Lower lobe of right lung (tissue), 2 donors: ENCODE data around the gene TENM3. TPM values are rescaled to one million over a fixed set of nuclear protein-coding genes. Genes with fewer than 3 reads are reported as not detected.

ENCODE experiments used
- ATAC-seq, 2 donors: fragments of 200-7000 bp; cut with Tn5 transposase; one replicate each; pipeline ENCODE4 v1.9.1; 2020 to 2022; ENCODE audit warnings: mild to moderate bottlenecking in 2 of 2, moderate library complexity in 2 of 2
- DNase-seq: peaks from one replicate; pipeline ENCODE4 v3.0.0-alpha.2; 2020
- H3K27ac ChIP-seq: fragments of 200-600 bp; one replicate; pipeline ENCODE4 v1.8.0; 2022
- H3K27me3 ChIP-seq: fragments of 200-600 bp; one replicate; pipeline ENCODE4 v1.8.0; 2022; ENCODE audit warnings: low read depth
- H3K36me3 ChIP-seq: fragments of 200-600 bp; one replicate; pipeline ENCODE4 v1.8.0; 2022; ENCODE audit warnings: mild to moderate bottlenecking
- H3K4me1 ChIP-seq: fragments of 200-600 bp; one replicate; pipeline ENCODE4 v1.8.0; 2022
- H3K4me3 ChIP-seq: fragments of 200-600 bp; one replicate; pipeline ENCODE4 v1.8.0; 2022; ENCODE audit warnings: mild to moderate bottlenecking
- H3K9me3 ChIP-seq: fragments of 200-600 bp; one replicate; pipeline ENCODE4 v1.8.0; 2022
- intact Hi-C: fragments of 100-400 bp; cut with DNase I; formaldehyde crosslinking; loops from one replicate; pipeline ENCODE4 v1.11.0; 2022
- total RNA-seq: library from RNA; stranded (reverse); fragmentation: NEBNext Ultra II Directional; extraction: Animal tissue kit (Norgen Biotek cat#: 25700); gene quantifications from one replicate; pipeline ENCODE4 v1.2.1, GENCODE V29; 2021
- TF ChIP-seq, protein P1 (sequence below): fragments of 200-600 bp; IDR thresholded peaks from one replicate; pipeline ENCODE4 v1.8.0; 2022; ENCODE audit warnings: antibody characterized with exemption, mild to moderate bottlenecking
- donor health status: DM: no; HTN: yes; CAD: no; lungs with severe emphysema.

TENM3 gene
- total RNA-seq, 1 donor from 2014 or later = 1.9 TPM

GRCh38 chr4:182268966-182269365 is 25.8 kb downstream of the TENM3 start:
- H3K27me3 ChIP-seq = no peaks in the 10 kb centered on the region
- no peaks in the 10 kb centered on the region for H3K4me1 ChIP-seq
- no peaks in the 10 kb centered on the region for H3K9me3 ChIP-seq
- TF ChIP-seq, protein P1, sequence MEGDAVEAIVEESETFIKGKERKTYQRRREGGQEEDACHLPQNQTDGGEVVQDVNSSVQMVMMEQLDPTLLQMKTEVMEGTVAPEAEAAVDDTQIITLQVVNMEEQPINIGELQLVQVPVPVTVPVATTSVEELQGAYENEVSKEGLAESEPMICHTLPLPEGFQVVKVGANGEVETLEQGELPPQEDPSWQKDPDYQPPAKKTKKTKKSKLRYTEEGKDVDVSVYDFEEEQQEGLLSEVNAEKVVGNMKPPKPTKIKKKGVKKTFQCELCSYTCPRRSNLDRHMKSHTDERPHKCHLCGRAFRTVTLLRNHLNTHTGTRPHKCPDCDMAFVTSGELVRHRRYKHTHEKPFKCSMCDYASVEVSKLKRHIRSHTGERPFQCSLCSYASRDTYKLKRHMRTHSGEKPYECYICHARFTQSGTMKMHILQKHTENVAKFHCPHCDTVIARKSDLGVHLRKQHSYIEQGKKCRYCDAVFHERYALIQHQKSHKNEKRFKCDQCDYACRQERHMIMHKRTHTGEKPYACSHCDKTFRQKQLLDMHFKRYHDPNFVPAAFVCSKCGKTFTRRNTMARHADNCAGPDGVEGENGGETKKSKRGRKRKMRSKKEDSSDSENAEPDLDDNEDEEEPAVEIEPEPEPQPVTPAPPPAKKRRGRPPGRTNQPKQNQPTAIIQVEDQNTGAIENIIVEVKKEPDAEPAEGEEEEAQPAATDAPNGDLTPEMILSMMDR = no peak
- no peak for DNase-seq
- no peak for ATAC-seq
- intact Hi-C loops = no loop called here
- no peaks in the 10 kb centered on the region for H3K36me3 ChIP-seq
- no peak overlapping the region for H3K27ac ChIP-seq
- H3K4me3 ChIP-seq = no peak overlapping the region

DNA sequence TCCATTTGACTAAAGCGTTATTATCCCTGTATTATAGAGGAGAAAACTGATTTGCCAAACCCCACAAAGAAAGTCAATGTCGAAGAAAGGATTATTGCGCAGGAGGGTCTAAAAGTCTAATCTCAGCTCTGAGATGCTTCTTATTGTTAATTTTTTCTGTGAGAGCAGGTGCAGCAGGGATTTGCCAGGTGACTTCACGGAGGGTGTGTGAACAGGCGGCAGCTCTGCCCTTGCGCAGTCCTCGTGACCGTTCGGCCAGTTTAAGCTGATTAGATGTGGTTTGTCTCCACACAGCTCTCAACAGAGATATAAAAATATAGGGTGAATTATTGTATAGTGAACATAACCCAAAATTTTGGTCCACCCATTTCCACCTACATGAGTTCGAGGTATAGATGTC is 28.5 kb downstream of the TENM3 start:
- Histone ChIP-seq H3K4me1 (no peaks in the 10 kb centered on the region), H3K27ac (no peak overlapping the region), H3K4me3 (no peak overlapping the region), H3K9me3 (no peaks in the 10 kb centered on the region), H3K27me3 (no peaks in the 10 kb centered on the region), H3K36me3 (no peaks in the 10 kb centered on the region)
- ATAC-seq (no peak), DNase-seq (no peak)
- TF ChIP-seq, protein P1 = no peak
- intact Hi-C loops = no loop called here

DNA sequence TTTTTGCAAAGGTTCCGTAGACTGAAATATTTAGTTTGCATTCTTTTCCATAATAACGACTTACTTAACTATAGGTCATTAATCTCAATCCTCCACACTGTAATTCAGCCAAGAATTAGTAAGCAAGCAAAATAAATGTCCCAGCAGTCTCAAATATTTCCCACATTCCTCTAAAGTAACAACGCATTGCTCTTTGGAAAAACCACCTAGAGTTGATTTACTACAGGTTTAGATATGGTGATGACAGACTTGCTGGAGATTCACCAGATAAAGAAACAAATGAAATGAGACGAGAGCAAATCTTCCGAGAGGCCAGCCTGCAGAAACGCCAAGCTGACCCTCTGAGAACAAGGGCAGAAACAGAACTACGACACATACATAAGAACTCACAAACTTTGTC is 28.9 kb downstream of the TENM3 start:
- DNase-seq (no peak), ATAC-seq (no peak)
- H3K9me3 ChIP-seq = no peaks in the 10 kb centered on the region
- no peak overlapping the region for H3K27ac ChIP-seq
- TF ChIP-seq, protein P1 = no peak
- intact Hi-C loops = no loop called here
- no peak overlapping the region for H3K4me3 ChIP-seq
- no peaks in the 10 kb centered on the region for H3K36me3 ChIP-seq
- no peaks in the 10 kb centered on the region for H3K27me3 ChIP-seq
- H3K4me1 ChIP-seq = no peaks in the 10 kb centered on the region

DNA sequence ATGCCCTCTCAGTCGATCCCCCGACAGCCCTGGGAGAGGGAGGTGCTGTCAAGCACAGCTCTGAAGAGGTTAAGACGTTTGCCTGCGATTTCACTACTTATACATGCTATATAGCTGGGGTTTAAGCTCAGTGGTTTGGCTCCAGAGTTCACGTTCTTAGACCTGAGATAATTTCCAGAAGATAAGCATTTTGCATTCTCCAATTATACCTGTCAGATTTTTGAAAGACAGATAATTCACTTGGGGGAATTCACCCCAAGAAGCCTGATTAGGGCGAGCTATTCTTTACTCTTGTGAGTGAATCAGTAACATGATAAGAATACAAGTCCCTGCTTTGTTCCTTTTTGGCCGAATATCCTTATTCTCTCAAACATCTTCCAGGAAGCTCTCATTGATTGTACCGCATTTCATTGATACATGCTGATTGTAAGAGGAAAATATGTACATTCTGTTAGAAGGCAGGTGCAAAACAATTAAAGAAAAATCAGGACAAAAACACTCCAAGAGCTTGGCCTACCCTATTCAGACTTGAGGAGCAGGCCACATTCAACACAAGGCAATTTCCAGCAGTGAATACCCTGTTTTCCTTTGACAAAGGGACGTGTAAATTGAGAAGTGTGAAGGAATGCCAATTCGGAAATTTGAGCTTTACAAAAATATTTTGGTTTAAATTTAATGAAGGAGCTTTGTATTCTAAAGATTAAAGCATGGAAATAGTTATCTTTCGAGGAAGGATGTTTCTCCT is 30.2 kb downstream of the TENM3 start:
- Histone ChIP-seq H3K9me3 (no peaks in the 10 kb centered on the region), H3K27me3 (no peaks in the 10 kb centered on the region), H3K4me1 (no peaks in the 10 kb centered on the region), H3K36me3 (no peaks in the 10 kb centered on the region), H3K27ac (no peak overlapping the region), H3K4me3 (no peak overlapping the region)
- TF ChIP-seq, protein P1 = no peak
- no peak for DNase-seq
- no peak for ATAC-seq
- intact Hi-C loops = no loop called here

GRCh38 chr4:182276210-182277109 is 33.3 kb downstream of the TENM3 start:
- no peak for DNase-seq
- H3K4me3 ChIP-seq = no peak overlapping the region
- ATAC-seq = no peak
- no peaks in the 10 kb centered on the region for H3K36me3 ChIP-seq
- TF ChIP-seq, protein P1 = no peak
- H3K9me3 ChIP-seq = no peaks in the 10 kb centered on the region
- no peaks in the 10 kb centered on the region for H3K27me3 ChIP-seq
- intact Hi-C loops = no loop called here
- H3K27ac ChIP-seq = no peak overlapping the region
- H3K4me1 ChIP-seq = no peaks in the 10 kb centered on the region
